Activated naive CD4-positive, alpha-beta T cell treated with Interleukin-2 at 50 U/mL for 16 hours (primary cell): Measurements from ENCODE around the gene PRODH2.

Experiments used
- DNase-seq: peaks from one replicate; pipeline ENCODE4 v3.0.0-alpha.2; 2020

The PRODH2 gene

GRCh38 chr19:35812220-35813042, at the start of gene PRODH2:
PRODH2 (minus strand) TSS chr19:35812845; CDS start chr19:35812805, 40 bp downstream.
- DNase-seq = no peak

GRCh38 chr19:35861640-35862160, 49.1 kb upstream of the PRODH2 start:
- no peak for DNase-seq

- DNase-seq = no peak
These were observed 48.4 kb upstream of the PRODH2 start for GRCh38 chr19:35860818-35861639.

GRCh38 chr19:35860436-35860817, 47.8 kb upstream of the PRODH2 start:
- DNase-seq = no peak

GRCh38 chr19:35859414-35859813, 46.8 kb upstream of the PRODH2 start:
- no peak for DNase-seq

GRCh38 chr19:35858311-35858710, 45.7 kb upstream of the PRODH2 start:
- DNase-seq = no peak

- DNase-seq = peak; percentile 35
These were observed 44.0 kb upstream of the PRODH2 start, which contains the start of gene KIRREL2 for GRCh38 chr19:35856546-35857149. KIRREL2 (plus strand) TSS chr19:35856911; CDS start chr19:35857120, 209 bp downstream.

GRCh38 chr19:35853038-35853756, 40.6 kb upstream of the PRODH2 start:
- no peak for DNase-seq

GRCh38 chr19:35852029-35852780, 39.6 kb upstream of the PRODH2 start, which contains the start of gene NPHS1:
NPHS1 (minus strand) TSS chr19:35852504; CDS start chr19:35851837, 667 bp downstream.
- no peak for DNase-seq

GRCh38 chr19:35851213-35852028, 38.8 kb upstream of the PRODH2 start:
- DNase-seq = no peak

- no peak for DNase-seq
These were observed 36.4 kb upstream of the PRODH2 start for GRCh38 chr19:35848919-35849505.

GRCh38 chr19:35848486-35848885, 35.8 kb upstream of the PRODH2 start:
- no peak for DNase-seq

GRCh38 chr19:35847911-35848310, 35.3 kb upstream of the PRODH2 start:
- DNase-seq = no peak

GRCh38 chr19:35846038-35846668, 33.5 kb upstream of the PRODH2 start:
- no peak for DNase-seq

GRCh38 chr19:35845215-35846037, 32.8 kb upstream of the PRODH2 start:
- DNase-seq = no peak

- DNase-seq = no peak
These were observed 32.0 kb upstream of the PRODH2 start for GRCh38 chr19:35844482-35845214.

- DNase-seq = no peak
These were observed 31.2 kb upstream of the PRODH2 start for GRCh38 chr19:35843676-35844481.
